HEK293 (cell line): Measurements from ENCODE around the gene DOCK9.

Experiments
- CTCF ChIA-PET: fragments of 350-600 bp; formaldehyde crosslinking; extraction: SDS; loops from one replicate; lab custom pipeline; 2021; ENCODE audit warnings: antibody characterized with exemption; lab: Yijun Ruan, JAX
- POLR2A ChIA-PET: fragments of 300-600 bp; formaldehyde crosslinking; extraction: SDS; loops from one replicate; lab custom pipeline; 2020; ENCODE audit warnings: antibody characterized with exemption, inconsistent platforms; lab: Yijun Ruan, JAX
- H3K27ac ChIP-seq: fragments of 200-500 bp; sonication (Bioruptor generic); 2 replicates; pipeline ENCODE4 v1.5.1; 2014; ENCODE audit warnings: low read depth, low read length, control low read depth, inconsistent platforms; ENCODE audit errors: extremely low read depth
- H3K36me3 ChIP-seq, 2 experiments: fragments of 200-500 bp in 1 of 2; sonication (Bioruptor generic) in 1 of 2; 1 replicate in 1 of 2; 2 replicates in 1 of 2; pipeline ENCODE4 v1.5.1; 2014 to 2017; ENCODE audit warnings: inconsistent platforms in 2 of 2, low read length in 2 of 2; ENCODE audit not compliant: control insufficient read depth in 2 of 2, insufficient read depth in 1 of 2
- H3K4me1 ChIP-seq: fragments of 200-500 bp; sonication (Bioruptor generic); 2 replicates; pipeline ENCODE4 v1.5.1; 2014; ENCODE audit warnings: mild to moderate bottlenecking, low read length, inconsistent platforms; ENCODE audit not compliant: control insufficient read depth, insufficient read depth
- H3K4me3 ChIP-seq: 2 replicates; pipeline ENCODE4 v1.5.1; 2011; ENCODE audit warnings: low read depth, mild to moderate bottlenecking, control low read depth, low read length, moderate library complexity
- H3K9me3 ChIP-seq: fragments of 200-500 bp; sonication (Bioruptor generic); 2 replicates; pipeline ENCODE4 v1.5.1; 2014; ENCODE audit warnings: low read depth, low read length, inconsistent platforms; ENCODE audit not compliant: control insufficient read depth, insufficient read depth
- GLIS2 ChIP-seq: fragments of 450-650 bp; formaldehyde crosslinking; IDR thresholded peaks from 2 replicates; pipeline ENCODE4 v1.5.1; 2016; ENCODE audit warnings: missing biosample characterization, missing genetic modification characterization
- KLF1 ChIP-seq: fragments of 450-650 bp; formaldehyde crosslinking; IDR thresholded peaks from 2 replicates; pipeline ENCODE4 v1.5.1; 2016; ENCODE audit warnings: missing biosample characterization, missing genetic modification characterization
- REPIN1 ChIP-seq: fragments of 450-650 bp; formaldehyde crosslinking; IDR thresholded peaks from 2 replicates; pipeline ENCODE4 v1.5.1; 2017; ENCODE audit warnings: missing biosample characterization, missing genetic modification characterization, low read depth
- SALL2 ChIP-seq: fragments of 450-650 bp; formaldehyde crosslinking; IDR thresholded peaks from 2 replicates; pipeline ENCODE4 v1.5.0; 2017; ENCODE audit warnings: missing biosample characterization, mild to moderate bottlenecking, missing genetic modification characterization, borderline replicate concordance
- ZEB2 ChIP-seq: fragments of 450-650 bp; formaldehyde crosslinking; IDR thresholded peaks from 2 replicates; pipeline ENCODE4 v1.5.1; 2016; ENCODE audit warnings: missing biosample characterization, missing genetic modification characterization
- ZIC2 ChIP-seq: fragments of 450-650 bp; formaldehyde crosslinking; IDR thresholded peaks from 2 replicates; pipeline ENCODE4 v1.5.1; 2016; ENCODE audit warnings: missing biosample characterization, missing genetic modification characterization
- ZNF169 ChIP-seq: fragments of 450-650 bp; formaldehyde crosslinking; IDR thresholded peaks from 2 replicates; pipeline ENCODE4 v1.5.1; 2016; ENCODE audit warnings: missing biosample characterization, missing genetic modification characterization
- ZNF23 ChIP-seq: fragments of 450-650 bp; formaldehyde crosslinking; IDR thresholded peaks from 2 replicates; pipeline ENCODE4 v1.5.1; 2016; ENCODE audit warnings: missing biosample characterization, missing genetic modification characterization, borderline replicate concordance
- ZNF335 ChIP-seq: fragments of 450-650 bp; formaldehyde crosslinking; conservative IDR thresholded peaks from 2 replicates; pipeline ENCODE4 v1.5.1; 2016; ENCODE audit warnings: missing biosample characterization, missing genetic modification characterization
- ZNF394 ChIP-seq: fragments of 450-650 bp; formaldehyde crosslinking; IDR thresholded peaks from 2 replicates; pipeline ENCODE4 v1.5.1; 2016; ENCODE audit warnings: missing biosample characterization, missing genetic modification characterization, mild to moderate bottlenecking, moderate library complexity, borderline replicate concordance
- ZNF521 ChIP-seq: fragments of 450-650 bp; formaldehyde crosslinking; IDR thresholded peaks from 2 replicates; pipeline ENCODE4 v1.5.1; 2017; ENCODE audit warnings: missing biosample characterization, mild to moderate bottlenecking, missing genetic modification characterization
- ZNF558 ChIP-seq: fragments of 450-650 bp; formaldehyde crosslinking; IDR thresholded peaks from 2 replicates; pipeline ENCODE4 v1.5.1; 2016; ENCODE audit warnings: missing biosample characterization, missing genetic modification characterization
- ZNF561 ChIP-seq: fragments of 450-650 bp; IDR thresholded peaks from 2 replicates; pipeline ENCODE4 v1.5.1; 2018; ENCODE audit warnings: missing biosample characterization, missing genetic modification characterization, borderline replicate concordance
- ZNF654 ChIP-seq: fragments of 450-650 bp; formaldehyde crosslinking; IDR thresholded peaks from 2 replicates; pipeline ENCODE4 v1.5.1; 2016; ENCODE audit warnings: low read depth, missing biosample characterization, missing genetic modification characterization
- ZNF660 ChIP-seq: fragments of 450-650 bp; IDR thresholded peaks from 2 replicates; pipeline ENCODE4 v1.5.1; 2018; ENCODE audit warnings: missing biosample characterization, mild to moderate bottlenecking, missing genetic modification characterization
- ZNF791 ChIP-seq: fragments of 450-650 bp; formaldehyde crosslinking; IDR thresholded peaks from 2 replicates; pipeline ENCODE4 v1.5.1; 2016; ENCODE audit warnings: missing biosample characterization, missing genetic modification characterization
- ZSCAN30 ChIP-seq: fragments of 450-650 bp; IDR thresholded peaks from 2 replicates; pipeline ENCODE4 v1.5.1; 2018; ENCODE audit warnings: missing biosample characterization, mild to moderate bottlenecking, missing genetic modification characterization, moderate library complexity
- TF ChIP-seq, protein P1 (sequence below): fragments of 450-650 bp; formaldehyde crosslinking; IDR thresholded peaks from 2 replicates; pipeline ENCODE4 v1.5.1; 2016; ENCODE audit warnings: missing biosample characterization, missing genetic modification characterization
- TF ChIP-seq, protein P2 (sequence below): fragments of 450-650 bp; formaldehyde crosslinking; IDR thresholded peaks from 2 replicates; pipeline ENCODE4 v1.5.1; 2016; ENCODE audit warnings: missing biosample characterization, missing genetic modification characterization

The DOCK9 gene

DNA sequence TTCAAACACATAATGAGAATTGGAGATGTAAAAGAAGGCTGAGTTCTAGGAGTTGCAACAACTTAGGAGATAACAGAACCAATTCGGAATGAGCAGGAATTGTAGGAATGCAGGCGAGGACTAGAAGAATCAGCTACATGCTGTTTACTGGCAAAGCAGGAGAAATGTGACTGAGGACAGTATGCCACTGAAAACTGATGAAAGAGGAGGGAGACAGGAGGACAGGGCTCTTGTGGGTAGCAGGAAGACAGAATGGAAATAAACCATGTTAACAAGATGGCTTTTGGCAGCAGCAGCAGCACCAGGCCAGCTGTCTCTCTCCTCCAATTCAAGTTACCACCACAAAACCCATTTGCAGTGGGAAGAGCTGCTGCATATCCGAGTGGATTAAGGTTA lies 134.4 kb downstream of the DOCK9 start:
- no peak overlapping the region for H3K4me3 ChIP-seq
- TF ChIP-seq ZNF558 (tag by site-specific recombination): no peak
- no peak for TF ChIP-seq ZNF394 (tag by site-specific recombination)
- H3K36me3 ChIP-seq: peaks cover 0 to 3% of the 10 kb centered on the region in 2 experiments; a peak in 1 of 3 replicates
- no peaks in the 10 kb centered on the region for H3K4me1 ChIP-seq
- no peak overlapping the region for H3K27ac ChIP-seq
- POLR2A ChIA-PET: no interaction called here
- CTCF ChIA-PET: interaction anchor here (0.6 to 1.8 kb wide), 14 partner anchors 12 to 988 kb away, joined by 3 to 7 read pairs (median 4); no protein-coding TSS in a partner anchor
- H3K9me3 ChIP-seq: no peaks in the 10 kb centered on the region

DNA sequence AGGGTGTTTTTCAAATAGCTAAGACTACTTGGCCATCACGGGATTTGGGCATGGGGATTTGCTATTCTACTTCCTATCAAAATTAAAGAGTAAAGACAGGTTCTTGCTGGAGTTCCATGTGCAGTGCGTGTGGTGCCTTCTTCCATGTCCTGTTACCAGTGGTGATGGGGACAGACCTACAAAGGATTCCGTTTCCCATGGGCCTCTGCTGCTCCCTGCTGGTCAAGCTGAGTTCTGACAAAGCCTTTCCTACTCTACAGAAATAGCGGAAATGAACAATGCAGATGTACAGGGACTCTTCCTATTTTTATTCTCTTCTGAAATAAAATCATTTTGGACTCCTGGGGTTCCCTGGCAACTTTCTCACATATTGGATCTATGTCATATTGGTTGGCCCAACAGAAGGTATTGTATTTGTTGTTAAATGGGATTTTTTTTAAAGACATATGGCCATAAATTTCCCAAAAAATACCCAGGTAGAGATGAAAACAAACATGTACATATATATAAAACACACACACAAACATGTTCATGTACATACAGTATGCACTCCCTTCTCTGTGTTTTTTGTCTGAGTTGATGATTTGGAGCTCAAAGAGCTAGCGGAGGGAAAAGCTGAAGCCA lies 134.9 kb downstream of the DOCK9 start:
- ChIA-PET POLR2A (no interaction called here), CTCF (interaction anchor here (0.6 to 1.8 kb wide), 18 partner anchors 12 to 987 kb away, joined by 3 to 7 read pairs (median 4); no protein-coding TSS in a partner anchor)
- no peak overlapping the region for H3K27ac ChIP-seq
- peak; percentile 79 for TF ChIP-seq ZNF654 (tag by site-specific recombination)
- no peak for TF ChIP-seq ZNF521 (tag by site-specific recombination)
- TF ChIP-seq ZNF561: 0 out of 2 replicates have a peak, but pooled peaks have one; percentile 55
- no peak for TF ChIP-seq GLIS2 (tag by site-specific recombination)
- peaks cover 0 to 3% of the 10 kb centered on the region in 2 experiments; a peak in 1 of 3 replicates for H3K36me3 ChIP-seq
- H3K4me3 ChIP-seq: no peak overlapping the region
- no peaks in the 10 kb centered on the region for H3K4me1 ChIP-seq
- no peaks in the 10 kb centered on the region for H3K9me3 ChIP-seq

DNA sequence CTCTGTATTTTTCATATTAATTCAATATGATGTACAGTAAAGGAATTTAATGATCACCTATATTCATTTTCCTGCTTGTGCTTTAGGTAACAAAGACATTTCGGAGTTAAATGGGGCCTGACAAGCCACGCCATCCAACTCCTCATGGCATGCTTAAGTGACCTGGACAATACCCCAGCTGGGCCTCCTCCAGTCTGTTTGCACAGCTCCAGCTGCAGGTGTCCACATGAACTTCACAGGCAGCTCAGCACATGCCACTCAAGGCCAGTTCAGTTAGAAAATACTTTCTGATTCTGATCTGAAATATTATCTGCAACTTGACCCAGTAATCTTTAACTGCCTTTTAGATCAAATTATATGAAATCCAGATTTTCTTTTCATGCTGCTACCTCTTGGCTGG lies 135.8 kb downstream of the DOCK9 start:
- no peaks in the 10 kb centered on the region for H3K9me3 ChIP-seq
- no peaks in the 10 kb centered on the region for H3K4me1 ChIP-seq
- TF ChIP-seq ZEB2 (tag by site-specific recombination) (no peak), ZNF169 (no peak), ZNF335 (tag by site-specific recombination) (no peak), ZNF791 (tag by site-specific recombination) (no peak), SALL2 (tag by site-specific recombination) (no peak), REPIN1 (no peak), ZIC2 (tag by site-specific recombination) (peak; percentile 33; the same call in 1 of the 2 replicates), ZNF23 (no peak)
- TF ChIP-seq, all 188 proteins: peak for 1
- CTCF ChIA-PET: interaction anchor here (0.6 to 1.8 kb wide), 12 partner anchors 11 to 986 kb away, joined by 3 to 7 read pairs (median 4); no protein-coding TSS in a partner anchor
- POLR2A ChIA-PET: no interaction called here
- H3K36me3 ChIP-seq: peaks cover 0 to 3% of the 10 kb centered on the region in 2 experiments; a peak in 1 of 3 replicates
- H3K4me3 ChIP-seq: no peak overlapping the region
- H3K27ac ChIP-seq: no peak overlapping the region

DNA sequence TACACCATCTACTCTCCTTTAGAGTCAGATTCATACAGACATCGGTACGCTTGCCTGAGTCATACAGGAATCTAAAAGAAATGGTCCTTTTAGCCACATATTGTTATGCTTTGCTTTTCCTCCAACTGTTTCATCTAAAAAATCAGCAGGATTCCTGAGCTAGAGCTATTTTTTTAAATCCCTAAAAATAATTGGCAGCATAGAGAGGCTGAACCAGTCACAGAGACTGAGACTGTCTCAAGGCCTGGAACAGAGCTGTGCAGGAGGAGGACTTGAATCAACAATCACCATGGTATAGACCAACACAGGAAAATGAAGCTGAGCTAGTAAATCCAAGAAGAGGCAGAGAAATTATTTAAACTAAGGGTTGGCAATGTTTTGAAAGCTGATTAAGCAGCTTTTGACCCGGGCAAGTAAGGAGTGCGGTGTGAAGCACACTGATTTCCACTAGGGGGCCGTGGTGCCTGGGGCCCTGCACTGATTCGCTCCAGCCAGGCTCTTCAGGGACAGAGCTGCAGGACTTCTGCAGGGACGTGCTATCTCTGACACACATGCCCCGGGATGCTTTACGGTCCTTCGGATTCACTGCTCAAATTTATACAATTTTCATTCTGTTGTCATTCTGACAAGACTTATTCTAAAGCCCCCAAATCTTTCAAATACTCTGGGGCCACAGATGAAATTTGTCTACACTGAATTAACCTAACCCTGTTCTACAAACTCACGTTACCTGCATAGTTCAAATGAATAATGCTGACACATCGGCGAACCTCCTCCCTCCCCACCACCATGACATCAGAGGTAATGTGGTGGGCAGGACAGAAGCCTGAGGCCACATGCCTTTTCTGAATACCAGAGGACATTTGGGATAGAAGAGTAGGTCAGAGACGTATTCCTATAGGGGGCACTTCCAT lies 137.8 kb downstream of the DOCK9 start:
- Histone ChIP-seq H3K9me3 (no peaks in the 10 kb centered on the region), H3K4me1 (no peaks in the 10 kb centered on the region), H3K36me3 (no peaks in the 10 kb centered on the region), H3K27ac (no peak overlapping the region), H3K4me3 (peak overlapping the region; percentile 5; the same call in 1 of the 2 replicates)
- peak; percentile 63 for TF ChIP-seq ZNF660 (tag by site-specific recombination)
- peak; percentile 68 for TF ChIP-seq ZIC2 (tag by site-specific recombination)
- TF ChIP-seq ZNF169: no peak
- peak; percentile 11; the same call in 1 of the 2 replicates for TF ChIP-seq ZSCAN30 (tag by site-specific recombination)
- TF ChIP-seq, protein P1, sequence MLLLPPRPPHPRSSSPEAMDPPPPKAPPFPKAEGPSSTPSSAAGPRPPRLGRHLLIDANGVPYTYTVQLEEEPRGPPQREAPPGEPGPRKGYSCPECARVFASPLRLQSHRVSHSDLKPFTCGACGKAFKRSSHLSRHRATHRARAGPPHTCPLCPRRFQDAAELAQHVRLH (tag by site-specific recombination): no peak
- TF ChIP-seq, protein P2, sequence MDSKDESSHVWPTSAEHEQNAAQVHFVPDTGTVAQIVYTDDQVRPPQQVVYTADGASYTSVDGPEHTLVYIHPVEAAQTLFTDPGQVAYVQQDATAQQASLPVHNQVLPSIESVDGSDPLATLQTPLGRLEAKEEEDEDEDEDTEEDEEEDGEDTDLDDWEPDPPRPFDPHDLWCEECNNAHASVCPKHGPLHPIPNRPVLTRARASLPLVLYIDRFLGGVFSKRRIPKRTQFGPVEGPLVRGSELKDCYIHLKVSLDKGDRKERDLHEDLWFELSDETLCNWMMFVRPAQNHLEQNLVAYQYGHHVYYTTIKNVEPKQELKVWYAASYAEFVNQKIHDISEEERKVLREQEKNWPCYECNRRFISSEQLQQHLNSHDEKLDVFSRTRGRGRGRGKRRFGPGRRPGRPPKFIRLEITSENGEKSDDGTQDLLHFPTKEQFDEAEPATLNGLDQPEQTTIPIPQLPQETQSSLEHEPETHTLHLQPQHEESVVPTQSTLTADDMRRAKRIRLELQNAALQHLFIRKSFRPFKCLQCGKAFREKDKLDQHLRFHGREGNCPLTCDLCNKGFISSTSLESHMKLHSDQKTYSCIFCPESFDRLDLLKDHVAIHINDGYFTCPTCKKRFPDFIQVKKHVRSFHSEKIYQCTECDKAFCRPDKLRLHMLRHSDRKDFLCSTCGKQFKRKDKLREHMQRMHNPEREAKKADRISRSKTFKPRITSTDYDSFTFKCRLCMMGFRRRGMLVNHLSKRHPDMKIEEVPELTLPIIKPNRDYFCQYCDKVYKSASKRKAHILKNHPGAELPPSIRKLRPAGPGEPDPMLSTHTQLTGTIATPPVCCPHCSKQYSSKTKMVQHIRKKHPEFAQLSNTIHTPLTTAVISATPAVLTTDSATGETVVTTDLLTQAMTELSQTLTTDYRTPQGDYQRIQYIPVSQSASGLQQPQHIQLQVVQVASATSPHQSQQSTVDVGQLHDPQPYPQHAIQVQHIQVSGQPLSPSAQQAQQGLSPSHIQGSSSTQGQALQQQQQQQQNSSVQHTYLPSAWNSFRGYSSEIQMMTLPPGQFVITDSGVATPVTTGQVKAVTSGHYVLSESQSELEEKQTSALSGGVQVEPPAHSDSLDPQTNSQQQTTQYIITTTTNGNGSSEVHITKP (tag by site-specific recombination): 0 out of 2 replicates have a peak, but pooled peaks have one; percentile 25
- no peak for TF ChIP-seq ZNF561
- TF ChIP-seq KLF1 (tag by site-specific recombination): no peak
- peak; percentile 24; the same call in 1 of the 2 replicates for TF ChIP-seq ZNF654 (tag by site-specific recombination)
- POLR2A ChIA-PET: no interaction called here
- CTCF ChIA-PET: interaction anchor here (0.5 to 1.8 kb wide), 29 partner anchors 10 to 1558 kb away, joined by 3 to 19 read pairs (median 3); no protein-coding TSS in a partner anchor
